GM19043 (cell line): ENCODE measurements around the gene ATG9B.
"Not testable (repeated sequence)": the region's sequence is repeated elsewhere in the genome, so short reads cannot be mapped to it uniquely, and the experiment has no call there.

Source experiments
- ATAC-seq: cut with Tn5 transposase; IDR thresholded peaks from one replicate; pipeline ENCODE4 v1.9.1; 2021; ENCODE audit warnings: low read depth; ENCODE audit not compliant: unreplicated experiment

The ATG9B gene

DNA sequence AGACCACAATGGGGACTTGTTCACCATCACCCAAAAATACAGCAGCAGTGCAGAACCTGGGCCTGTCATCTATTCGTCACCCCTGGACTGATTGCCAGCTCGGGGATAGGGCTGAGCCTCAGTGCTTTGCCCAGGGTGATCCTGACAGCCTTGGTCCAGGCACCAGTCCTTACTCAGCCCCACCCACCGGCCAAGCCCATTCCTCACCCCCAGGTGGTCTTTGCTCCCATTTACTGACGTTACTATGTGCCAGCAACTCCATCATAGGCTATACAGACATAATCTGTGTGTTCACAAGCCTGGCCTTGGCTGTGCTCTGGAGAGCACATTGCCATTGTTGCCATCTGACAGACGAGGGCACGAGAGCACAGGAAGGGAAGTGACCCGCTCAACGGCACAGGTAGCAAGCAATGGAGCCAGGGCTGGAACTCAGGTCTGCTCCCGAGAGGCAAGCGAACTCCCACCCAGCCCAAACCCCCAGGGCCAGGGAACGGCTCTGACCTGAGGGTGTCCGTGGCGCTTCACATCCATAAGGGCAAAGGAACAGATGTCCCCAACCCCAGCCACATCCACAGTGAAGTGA lies 6.8 kb downstream of the ATG9B start:
- ATAC-seq: no peak

- ATAC-seq: no peak
Observed at GRCh38 chr7:151016942-151017341, 7.4 kb downstream of the ATG9B start.

DNA sequence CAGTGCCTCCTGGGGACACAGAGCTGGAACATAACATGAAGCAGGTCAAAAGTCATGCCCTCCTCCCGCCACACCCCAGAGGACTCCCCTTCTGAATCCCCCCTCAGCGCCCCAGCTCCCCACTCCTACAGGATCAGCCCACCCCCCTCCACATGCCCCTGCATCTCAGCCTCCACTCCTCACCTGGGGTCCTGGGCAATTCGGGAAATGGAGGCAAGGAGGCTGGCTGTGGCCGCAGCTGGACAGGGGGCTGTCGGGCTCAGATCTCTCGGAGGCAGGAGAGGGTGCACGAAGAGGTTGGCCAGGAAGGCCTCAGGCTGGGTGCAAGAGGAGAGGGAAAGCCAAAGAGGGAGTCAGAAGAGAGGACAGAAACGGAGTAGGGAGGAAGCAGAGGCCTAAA lies 7.8 kb downstream of the ATG9B start:
- no peak for ATAC-seq

- ATAC-seq: no peak
Observed at GRCh38 chr7:151015967-151016366, 8.3 kb downstream of the ATG9B start.

- ATAC-seq: no peak
Observed at GRCh38 chr7:151014950-151015349, 9.3 kb downstream of the ATG9B start.

- no peak for ATAC-seq
Observed at GRCh38 chr7:151013733-151014497, 10.4 kb downstream of the ATG9B start.

GRCh38 chr7:151013356-151013732 lies 10.9 kb downstream of the ATG9B start:
- ATAC-seq: no peak

DNA sequence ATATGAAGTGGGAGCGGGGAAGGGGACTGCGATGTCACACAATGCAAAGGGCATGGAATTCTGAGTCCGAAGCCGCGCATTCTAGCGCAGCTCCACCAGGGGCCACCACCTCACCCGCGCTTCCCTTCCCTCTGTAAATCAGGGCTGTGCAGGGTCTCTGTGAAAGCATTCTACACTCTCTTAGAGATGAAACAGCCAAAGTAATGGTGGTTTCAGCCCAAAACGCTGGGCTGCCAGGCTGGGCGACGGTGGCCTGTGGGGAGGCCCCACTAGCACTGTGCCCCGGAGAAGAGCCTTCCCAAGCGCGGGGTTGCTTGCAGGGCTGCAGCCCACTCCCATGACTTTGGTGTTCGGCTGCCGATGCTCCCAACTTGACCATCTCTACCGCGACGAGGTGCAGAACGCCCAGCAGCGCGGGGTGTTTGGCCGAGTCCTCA lies 11.4 kb downstream of the ATG9B start:
- ATAC-seq: no peak

DNA sequence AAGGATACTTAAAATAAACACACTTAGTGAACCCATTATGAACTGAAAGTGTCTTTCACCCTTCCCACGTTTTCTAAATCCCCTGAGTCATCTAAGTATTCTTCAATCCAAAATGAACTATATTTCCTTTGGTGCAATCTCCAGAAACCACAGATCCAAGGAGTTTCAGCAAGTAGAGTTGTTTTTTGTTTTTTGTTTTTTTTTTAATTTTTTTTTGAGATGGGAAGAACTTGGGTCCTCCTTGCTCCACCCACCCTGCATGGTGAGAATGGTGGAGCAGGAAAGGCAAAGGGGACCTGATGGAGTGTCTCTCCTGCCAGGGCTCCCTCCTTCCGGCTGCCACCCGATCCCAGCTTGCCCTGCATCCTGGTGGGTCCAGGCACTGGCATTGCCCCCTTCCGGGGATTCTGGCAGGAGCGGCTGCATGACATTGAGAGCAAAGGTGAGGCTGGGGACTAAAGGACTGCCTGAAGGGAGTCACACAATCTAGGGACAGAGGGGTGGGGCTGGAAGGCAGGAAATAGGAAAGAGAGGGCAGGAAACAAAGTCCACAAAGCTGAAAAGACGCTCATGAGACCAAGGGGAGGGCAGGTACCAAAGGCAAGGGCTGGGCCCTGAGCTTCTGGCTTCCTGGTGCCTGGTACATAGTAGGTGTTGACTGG lies 12.1 kb downstream of the ATG9B start:
- no peak for ATAC-seq

GRCh38 chr7:151011616-151012015 lies 12.7 kb downstream of the ATG9B start:
- not testable (repeated sequence) for ATAC-seq

DNA sequence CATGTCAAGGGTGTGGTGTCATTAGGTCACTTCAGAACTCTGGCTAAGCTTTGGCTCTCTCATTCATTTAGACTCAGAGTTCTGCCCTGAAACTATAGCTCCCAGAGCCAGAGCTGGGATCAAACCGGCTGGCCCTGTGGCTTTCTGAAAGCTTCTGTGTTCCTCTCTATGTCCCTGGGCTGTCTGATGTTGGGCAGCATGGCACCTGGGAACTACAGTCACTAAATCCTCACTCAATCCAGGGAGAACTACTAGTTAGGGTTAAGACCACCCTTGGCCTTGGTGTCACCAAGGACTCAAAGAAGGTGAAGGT lies 13.2 kb downstream of the ATG9B start:
- no peak for ATAC-seq

GRCh38 chr7:151010307-151011096 lies 13.8 kb downstream of the ATG9B start:
- ATAC-seq: no peak

GRCh38 chr7:151010037-151010306 lies 14.3 kb downstream of the ATG9B start:
- ATAC-seq: no peak

DNA sequence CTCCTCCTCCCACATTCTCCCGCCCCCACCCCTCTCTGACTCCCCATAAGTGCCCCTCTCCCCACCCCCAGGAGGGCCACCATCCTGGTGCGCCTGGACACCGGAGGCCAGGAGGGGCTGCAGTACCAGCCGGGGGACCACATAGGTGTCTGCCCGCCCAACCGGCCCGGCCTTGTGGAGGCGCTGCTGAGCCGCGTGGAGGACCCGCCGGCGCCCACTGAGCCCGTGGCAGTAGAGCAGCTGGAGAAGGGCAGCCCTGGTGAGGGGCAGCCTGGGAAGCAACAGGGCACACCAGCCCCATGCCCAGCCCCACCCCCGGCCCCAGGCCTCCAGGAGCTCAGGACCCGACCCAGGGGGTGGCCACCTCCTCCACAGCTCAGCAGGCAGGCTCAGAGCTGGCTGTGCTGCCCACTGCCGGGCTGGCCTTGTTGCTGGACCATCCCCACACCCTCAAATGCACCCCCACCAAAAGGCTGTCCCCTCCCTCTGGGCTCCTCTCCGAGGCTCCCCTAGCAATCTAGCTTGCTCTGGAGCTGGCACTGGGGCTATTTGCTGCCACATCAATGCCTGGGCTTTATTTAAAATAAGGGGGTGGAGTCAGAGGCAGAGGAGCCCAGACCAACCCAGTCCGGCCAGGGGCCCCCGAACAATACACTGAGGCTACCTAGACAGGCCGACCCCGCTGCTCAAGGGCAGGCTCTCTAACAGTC lies 14.8 kb downstream of the ATG9B start:
- no peak for ATAC-seq

DNA sequence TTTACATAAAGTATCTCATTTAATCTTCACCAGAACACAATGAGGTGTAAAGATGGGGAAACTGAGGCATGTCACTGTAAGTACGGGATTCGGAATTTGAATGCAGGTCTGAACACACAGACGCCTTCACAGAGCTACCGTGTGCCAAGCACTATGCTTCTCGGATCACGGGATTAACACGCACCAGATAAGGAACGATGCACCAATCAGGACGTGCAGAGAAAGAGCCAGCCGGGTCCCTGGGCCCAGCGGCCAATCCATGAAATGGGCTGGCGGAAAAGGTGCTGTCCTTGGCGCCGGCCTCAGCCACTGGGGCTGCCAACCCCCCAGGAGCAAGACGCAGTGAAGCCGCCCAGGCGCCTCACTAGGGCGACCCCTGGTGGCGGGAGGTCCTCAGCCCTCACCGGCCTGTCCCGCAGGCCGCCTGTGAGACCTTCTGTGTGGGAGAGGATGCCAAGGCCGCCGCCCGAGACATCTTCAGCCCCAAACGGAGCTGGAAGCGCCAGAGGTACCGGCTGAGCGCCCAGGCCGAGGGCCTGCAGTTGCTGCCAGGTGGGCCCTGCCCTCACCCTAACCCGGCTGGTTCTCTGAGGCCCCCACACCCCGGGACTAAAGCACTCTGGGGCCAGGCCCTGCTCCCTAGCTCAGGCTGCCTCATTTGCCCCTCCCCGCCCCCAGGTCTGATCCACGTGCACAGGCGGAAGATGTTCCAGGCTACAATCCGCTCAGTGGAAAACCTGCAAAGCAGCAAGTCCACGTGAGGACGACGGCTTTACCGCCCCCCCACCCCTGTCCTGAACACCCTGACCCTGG lies 15.6 kb downstream of the ATG9B start:
- ATAC-seq: peak; percentile 90

DNA sequence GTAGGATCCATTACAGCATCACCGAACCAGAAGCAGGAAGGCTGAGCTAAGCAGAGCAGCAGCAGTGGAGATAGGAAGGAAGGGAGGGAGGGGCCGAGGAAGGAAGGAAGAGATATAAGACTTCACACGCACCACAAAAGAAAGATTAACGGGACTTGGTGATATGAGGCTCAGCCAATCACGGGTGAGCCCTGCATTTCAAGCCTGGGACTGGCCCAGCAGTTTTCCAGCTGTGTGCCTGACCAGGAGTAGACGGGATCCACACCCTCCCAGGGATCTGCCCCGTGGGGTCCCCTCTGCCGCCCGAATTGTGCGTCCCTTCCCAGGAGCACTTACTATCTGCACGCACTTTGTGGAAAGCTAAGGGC lies 16.2 kb downstream of the ATG9B start:
- ATAC-seq: no peak

- ATAC-seq: no peak
Observed at GRCh38 chr7:151007469-151007898, 16.8 kb downstream of the ATG9B start.

- ATAC-seq: no peak
Observed at GRCh38 chr7:151006590-151007300, 17.5 kb downstream of the ATG9B start.

GRCh38 chr7:151005566-151005965 lies 18.7 kb downstream of the ATG9B start:
- ATAC-seq: no peak
